Omental fat pad (tissue), 4 donors: Measurements from ENCODE around the gene PTPRG. TPM values are rescaled to one million over a fixed set of nuclear protein-coding genes. Genes with fewer than 3 reads are reported as not detected.

Experiments used
- ATAC-seq: fragments of 150-250 bp; one replicate; pipeline ENCODE4 v1.9.1; 2016; ENCODE audit warnings: mild to moderate bottlenecking, moderate library complexity; ENCODE audit not compliant: low FRiP score
- DNase-seq: peaks from one replicate; pipeline ENCODE4 v3.0.0-alpha.2; 2019; ENCODE audit warnings: low spot score
- total RNA-seq, 4 donors: library from RNA; depleted of rRNA; stranded (reverse); fragments of >200 nt; gene quantifications; one replicate each; pipeline ENCODE4 v1.1.0, GENCODE V29; 2016
- TF ChIP-seq, protein P1 (sequence below), 3 donors: fragments of 450-650 bp; IDR thresholded peaks; one replicate each; pipeline ENCODE4 v1.5.1; 2016 to 2017; ENCODE audit warnings: antibody characterized with exemption in 3 of 3, mild to moderate bottlenecking in 3 of 3, moderate library complexity in 2 of 3

PTPRG gene
- total RNA-seq, 4 donors from 2014 or later: 90.0 to 172 (median 104) TPM

GRCh38 chr3:61869371-61869770 lies 308.0 kb downstream of the PTPRG start:
- TF ChIP-seq, protein P1, sequence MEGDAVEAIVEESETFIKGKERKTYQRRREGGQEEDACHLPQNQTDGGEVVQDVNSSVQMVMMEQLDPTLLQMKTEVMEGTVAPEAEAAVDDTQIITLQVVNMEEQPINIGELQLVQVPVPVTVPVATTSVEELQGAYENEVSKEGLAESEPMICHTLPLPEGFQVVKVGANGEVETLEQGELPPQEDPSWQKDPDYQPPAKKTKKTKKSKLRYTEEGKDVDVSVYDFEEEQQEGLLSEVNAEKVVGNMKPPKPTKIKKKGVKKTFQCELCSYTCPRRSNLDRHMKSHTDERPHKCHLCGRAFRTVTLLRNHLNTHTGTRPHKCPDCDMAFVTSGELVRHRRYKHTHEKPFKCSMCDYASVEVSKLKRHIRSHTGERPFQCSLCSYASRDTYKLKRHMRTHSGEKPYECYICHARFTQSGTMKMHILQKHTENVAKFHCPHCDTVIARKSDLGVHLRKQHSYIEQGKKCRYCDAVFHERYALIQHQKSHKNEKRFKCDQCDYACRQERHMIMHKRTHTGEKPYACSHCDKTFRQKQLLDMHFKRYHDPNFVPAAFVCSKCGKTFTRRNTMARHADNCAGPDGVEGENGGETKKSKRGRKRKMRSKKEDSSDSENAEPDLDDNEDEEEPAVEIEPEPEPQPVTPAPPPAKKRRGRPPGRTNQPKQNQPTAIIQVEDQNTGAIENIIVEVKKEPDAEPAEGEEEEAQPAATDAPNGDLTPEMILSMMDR (IDR thresholded peaks at IDR 0.05): no peak
- no peak for ATAC-seq
- no peak for DNase-seq

- TF ChIP-seq, protein P1 (IDR thresholded peaks at IDR 0.05): no peak
- ATAC-seq (no peak), DNase-seq (no peak)
These were observed 310.3 kb downstream of the PTPRG start for GRCh38 chr3:61871644-61872043.

- TF ChIP-seq, protein P1 (IDR thresholded peaks at IDR 0.05): no peak
- no peak for DNase-seq
- ATAC-seq: no peak
These were observed 310.8 kb downstream of the PTPRG start for GRCh38 chr3:61872077-61872706.

DNA sequence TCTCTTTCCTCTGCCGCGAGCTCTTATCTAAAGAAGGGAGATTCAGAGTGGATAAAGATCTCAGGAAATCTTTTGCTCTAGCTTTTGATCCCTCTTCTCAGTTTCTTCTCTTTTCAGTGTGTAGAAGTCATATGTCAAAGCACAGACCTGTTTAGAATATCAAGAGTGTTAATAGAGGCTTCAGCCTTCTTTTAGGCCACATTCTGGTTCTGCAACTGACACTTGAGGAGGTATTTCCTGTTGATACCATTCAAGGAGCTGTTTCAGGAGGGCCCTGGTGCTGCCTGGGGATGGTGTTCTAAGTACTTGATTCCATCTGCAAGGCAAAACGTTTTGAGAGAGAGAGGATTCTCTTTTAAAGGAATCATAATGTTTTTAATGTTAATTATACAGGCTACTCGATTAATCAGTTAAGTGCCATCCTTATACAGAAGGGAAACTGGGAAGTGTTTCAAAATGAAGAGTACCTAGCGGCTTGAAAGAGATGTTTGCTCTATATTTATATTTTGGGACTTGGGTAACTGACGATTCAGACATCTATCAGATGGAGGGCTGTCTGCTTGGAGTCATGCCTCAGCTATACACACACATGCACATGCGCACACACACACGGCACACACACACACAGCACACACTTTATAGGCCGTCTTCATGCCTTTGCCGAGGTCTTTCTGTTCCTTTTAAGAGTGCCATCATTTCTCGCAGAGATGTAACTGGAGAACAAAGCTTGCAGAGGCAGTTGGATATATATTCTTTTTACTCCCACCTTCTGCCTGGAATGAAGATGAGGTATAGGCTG lies 313.9 kb downstream of the PTPRG start:
- TF ChIP-seq, protein P1 (IDR thresholded peaks at IDR 0.05): no peak
- DNase-seq (no peak), ATAC-seq (no peak)

DNA sequence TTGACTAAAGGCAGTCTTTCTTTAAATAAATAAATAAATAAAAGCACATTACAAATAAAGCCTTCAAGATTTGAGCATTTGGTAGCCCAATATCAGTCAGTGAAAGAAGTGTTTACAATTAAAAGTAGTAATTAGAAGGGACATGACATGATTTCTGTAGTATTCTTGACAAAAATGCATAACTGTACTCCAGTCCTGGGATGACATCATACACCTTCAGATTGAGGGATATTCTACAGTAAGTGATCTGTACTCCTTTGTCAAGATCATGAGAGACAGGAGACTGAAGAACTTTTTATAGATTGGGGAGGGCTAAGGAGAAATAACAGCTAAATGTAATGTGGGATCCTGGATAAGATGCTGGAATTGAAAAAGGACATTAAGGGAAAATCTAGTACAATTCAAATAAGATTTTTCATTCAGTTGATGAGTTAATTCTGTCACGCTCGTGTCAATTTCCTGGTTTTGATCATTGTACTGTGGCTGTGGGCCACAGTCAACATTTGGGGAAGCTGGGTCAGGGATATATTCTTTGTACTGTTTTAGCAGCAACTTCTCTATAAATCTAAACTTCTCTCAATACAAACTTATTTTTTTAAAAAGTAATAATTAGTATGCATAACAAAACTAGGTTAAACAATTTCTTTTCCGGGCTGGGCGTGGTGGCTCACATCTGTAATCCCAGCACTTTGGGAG lies 314.8 kb downstream of the PTPRG start:
- ATAC-seq (no peak), DNase-seq (no peak)
- TF ChIP-seq, protein P1 (IDR thresholded peaks at IDR 0.05): no peak

DNA sequence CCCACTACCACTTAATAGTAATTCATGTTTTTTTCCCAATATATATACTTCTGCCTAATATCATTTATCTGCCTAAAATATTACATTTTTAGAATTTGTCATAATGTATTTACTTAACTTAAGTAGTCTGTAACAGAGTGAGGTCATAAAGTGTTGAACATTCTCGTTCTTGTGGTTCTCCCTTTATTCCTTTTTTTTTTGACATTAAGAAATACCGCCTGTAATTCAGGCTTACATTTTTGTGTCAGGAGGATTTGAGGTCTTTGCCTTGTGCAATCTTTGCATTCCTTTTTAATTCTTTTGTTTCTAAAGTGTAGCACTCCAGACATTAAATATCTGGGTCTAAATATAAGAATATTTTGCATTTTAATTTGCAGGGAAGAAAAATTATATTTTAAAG lies 315.4 kb downstream of the PTPRG start:
- ATAC-seq (peak; percentile 46), DNase-seq (no peak)
- TF ChIP-seq, protein P1 (IDR thresholded peaks at IDR 0.05): no peak
